Adrenal gland (tissue), 5 donors: ENCODE results near the gene SSBP2.

Experiments
- POLR2A ChIP-seq, 2 donors: fragments of 450-650 bp; IDR thresholded peaks; one replicate each; pipeline ENCODE4 v1.6.1; 2017; ENCODE audit warnings: antibody characterized with exemption in 2 of 2, mild to moderate bottlenecking in 2 of 2, moderate library complexity in 1 of 2
- TF ChIP-seq, protein P1 (sequence below), 6 experiments: fragments of 450-650 bp in 4 of 6; fragments of 200-600 bp in 2 of 6; sonication (generic) in 1 of 6; IDR thresholded peaks; 1 replicate in 5 of 6; 2 replicates in 1 of 6; pipeline versions ENCODE4 v1.5.1 to v1.8.0; 2016 to 2021; ENCODE audit warnings: antibody characterized with exemption in 6 of 6, mild to moderate bottlenecking in 2 of 6, moderate library complexity in 1 of 6
- donor health status: DM: no; HTN: no; CAD: no.

DNA sequence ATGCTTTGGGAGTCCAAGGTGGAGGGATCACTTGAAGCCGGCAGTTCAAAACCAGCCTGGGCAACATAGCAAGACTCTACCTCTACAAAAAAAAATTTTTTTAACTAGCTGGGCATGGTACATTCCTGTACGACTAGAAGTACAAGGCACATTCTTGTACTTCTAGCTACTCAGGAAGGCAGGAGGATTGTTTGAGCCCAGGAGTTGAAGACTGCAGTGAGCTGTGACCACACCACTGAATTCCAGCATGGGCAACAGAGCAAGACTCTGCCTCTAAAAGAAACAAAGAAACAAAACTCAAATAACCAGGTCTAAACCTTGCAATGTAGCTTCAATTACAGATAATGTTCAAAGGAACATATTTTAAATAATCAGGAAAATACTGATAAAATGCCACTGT, 56.2 kb downstream of the SSBP2 start:
- no peak for TF ChIP-seq POLR2A (IDR thresholded peaks at IDR 0.05)
- TF ChIP-seq, protein P1, sequence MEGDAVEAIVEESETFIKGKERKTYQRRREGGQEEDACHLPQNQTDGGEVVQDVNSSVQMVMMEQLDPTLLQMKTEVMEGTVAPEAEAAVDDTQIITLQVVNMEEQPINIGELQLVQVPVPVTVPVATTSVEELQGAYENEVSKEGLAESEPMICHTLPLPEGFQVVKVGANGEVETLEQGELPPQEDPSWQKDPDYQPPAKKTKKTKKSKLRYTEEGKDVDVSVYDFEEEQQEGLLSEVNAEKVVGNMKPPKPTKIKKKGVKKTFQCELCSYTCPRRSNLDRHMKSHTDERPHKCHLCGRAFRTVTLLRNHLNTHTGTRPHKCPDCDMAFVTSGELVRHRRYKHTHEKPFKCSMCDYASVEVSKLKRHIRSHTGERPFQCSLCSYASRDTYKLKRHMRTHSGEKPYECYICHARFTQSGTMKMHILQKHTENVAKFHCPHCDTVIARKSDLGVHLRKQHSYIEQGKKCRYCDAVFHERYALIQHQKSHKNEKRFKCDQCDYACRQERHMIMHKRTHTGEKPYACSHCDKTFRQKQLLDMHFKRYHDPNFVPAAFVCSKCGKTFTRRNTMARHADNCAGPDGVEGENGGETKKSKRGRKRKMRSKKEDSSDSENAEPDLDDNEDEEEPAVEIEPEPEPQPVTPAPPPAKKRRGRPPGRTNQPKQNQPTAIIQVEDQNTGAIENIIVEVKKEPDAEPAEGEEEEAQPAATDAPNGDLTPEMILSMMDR (IDR thresholded peaks at IDR 0.05) = no peak
